Measurements from ENCODE around the gene COLEC12.

DNA sequence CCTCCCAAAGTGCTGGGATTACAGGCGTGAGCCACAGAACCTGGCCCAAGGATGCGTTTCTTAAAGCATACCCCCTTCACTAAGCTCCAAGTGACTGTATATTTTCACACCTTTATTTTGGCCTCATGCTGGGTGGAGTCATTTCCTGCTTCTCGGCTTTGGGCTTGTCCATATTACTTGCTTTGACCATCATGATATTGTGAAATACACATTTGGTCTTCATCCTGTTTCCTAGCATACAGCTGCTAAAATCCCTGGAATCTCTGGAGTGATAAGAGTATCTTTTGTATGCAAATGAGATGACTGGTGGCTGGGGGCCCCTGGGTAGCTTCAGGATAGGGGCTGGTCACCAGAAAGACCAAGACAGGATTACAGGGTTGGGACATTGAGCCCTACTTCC, 17.6 kb upstream of the COLEC12 start:
- no peak for TF ChIP-seq EP300 (IDR thresholded peaks at IDR 0.05)
- TF ChIP-seq, protein P1, sequence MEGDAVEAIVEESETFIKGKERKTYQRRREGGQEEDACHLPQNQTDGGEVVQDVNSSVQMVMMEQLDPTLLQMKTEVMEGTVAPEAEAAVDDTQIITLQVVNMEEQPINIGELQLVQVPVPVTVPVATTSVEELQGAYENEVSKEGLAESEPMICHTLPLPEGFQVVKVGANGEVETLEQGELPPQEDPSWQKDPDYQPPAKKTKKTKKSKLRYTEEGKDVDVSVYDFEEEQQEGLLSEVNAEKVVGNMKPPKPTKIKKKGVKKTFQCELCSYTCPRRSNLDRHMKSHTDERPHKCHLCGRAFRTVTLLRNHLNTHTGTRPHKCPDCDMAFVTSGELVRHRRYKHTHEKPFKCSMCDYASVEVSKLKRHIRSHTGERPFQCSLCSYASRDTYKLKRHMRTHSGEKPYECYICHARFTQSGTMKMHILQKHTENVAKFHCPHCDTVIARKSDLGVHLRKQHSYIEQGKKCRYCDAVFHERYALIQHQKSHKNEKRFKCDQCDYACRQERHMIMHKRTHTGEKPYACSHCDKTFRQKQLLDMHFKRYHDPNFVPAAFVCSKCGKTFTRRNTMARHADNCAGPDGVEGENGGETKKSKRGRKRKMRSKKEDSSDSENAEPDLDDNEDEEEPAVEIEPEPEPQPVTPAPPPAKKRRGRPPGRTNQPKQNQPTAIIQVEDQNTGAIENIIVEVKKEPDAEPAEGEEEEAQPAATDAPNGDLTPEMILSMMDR (IDR thresholded peaks at IDR 0.05) = no peak
